Measurements from ENCODE around the gene SEMA3F.
A peak's percentile ranks its signal among the peaks of the same experiment; 100 is the strongest.
"Not testable (repeated sequence)": the region's sequence is repeated elsewhere in the genome, so short reads cannot be mapped to it uniquely, and the experiment has no call there.

Gene SEMA3F

DNA sequence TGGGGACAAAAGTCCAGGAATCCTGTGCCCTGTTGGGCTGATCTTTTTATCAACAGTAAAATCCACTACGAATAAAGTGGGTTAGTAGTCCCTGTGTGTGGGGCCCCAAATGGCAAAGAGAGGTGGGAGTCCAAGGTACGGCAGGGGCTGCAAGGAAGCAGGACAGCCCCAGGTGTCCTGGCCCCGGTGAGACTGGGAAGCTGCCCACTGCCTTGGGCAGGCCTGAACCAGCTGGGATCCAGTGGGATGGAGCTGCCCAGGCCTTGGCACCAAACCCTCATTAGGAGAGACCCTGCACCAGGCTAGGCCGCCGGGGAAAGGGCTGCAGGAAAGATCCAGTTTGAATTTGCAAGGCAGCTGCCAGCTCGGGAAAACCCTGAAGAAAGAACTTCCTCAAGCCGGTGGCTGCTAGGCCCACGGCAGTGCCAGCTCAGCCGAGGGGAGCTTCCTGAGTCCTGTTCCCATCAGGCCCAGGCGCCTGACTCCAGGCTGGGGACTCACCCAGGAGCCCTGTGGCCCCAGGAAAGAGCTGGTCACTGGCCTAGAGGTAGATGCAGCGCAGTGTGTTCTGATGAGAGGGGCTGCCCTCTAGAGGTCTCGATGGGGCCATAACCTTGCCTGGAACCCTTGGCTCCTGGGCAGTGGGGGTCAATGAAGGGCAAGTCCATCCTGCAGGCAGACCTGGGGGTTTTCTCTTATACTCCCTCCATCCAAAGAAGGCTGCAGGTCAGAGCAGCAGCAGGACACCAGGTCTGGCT lies 66.5 kb downstream of the SEMA3F start:
- no peak overlapping the region for H3K4me2 ChIP-seq (ENCODE audit: low read length)
- peaks cover 3% of the 10 kb centered on the region for H3K4me1 ChIP-seq (ENCODE audit: control insufficient read depth, insufficient read depth, low read length)
- H3K9ac ChIP-seq (ENCODE audit: low read depth, low read length): no peak overlapping the region
- no peaks in the 10 kb centered on the region for H3K36me3 ChIP-seq (ENCODE audit: insufficient read depth, low read length)
- no peak overlapping the region for H3K4me3 ChIP-seq (ENCODE audit: low read length)
- H3K9me3 ChIP-seq (replicated peaks; ENCODE audit: low read length): no peaks in the 10 kb centered on the region
- peaks cover 23% of the 10 kb centered on the region for H3K27me3 ChIP-seq (ENCODE audit: control insufficient read depth, insufficient read depth, low read length)

GRCh38 chr3:50222169-50222528 lies 67.0 kb downstream of the SEMA3F start:
- Histone ChIP-seq H3K4me2 (ENCODE audit: low read length) (no peak overlapping the region), H3K27me3 (ENCODE audit: control insufficient read depth, insufficient read depth, low read length) (peaks cover 23% of the 10 kb centered on the region), H3K9me3 (replicated peaks; ENCODE audit: low read length) (no peaks in the 10 kb centered on the region), H3K36me3 (ENCODE audit: insufficient read depth, low read length) (no peaks in the 10 kb centered on the region), H3K9ac (ENCODE audit: low read depth, low read length) (no peak overlapping the region), H3K4me3 (ENCODE audit: low read length) (no peak overlapping the region), H3K4me1 (ENCODE audit: control insufficient read depth, insufficient read depth, low read length) (peaks cover 9% of the 10 kb centered on the region)

GRCh38 chr3:50224639-50225038 lies 69.5 kb downstream of the SEMA3F start:
- Histone ChIP-seq H3K9me3 (replicated peaks; ENCODE audit: low read length) (no peaks in the 10 kb centered on the region), H3K36me3 (ENCODE audit: insufficient read depth, low read length) (no peaks in the 10 kb centered on the region), H3K4me3 (ENCODE audit: low read length) (no peak overlapping the region), H3K27me3 (ENCODE audit: control insufficient read depth, insufficient read depth, low read length) (peaks cover 16% of the 10 kb centered on the region), H3K4me2 (ENCODE audit: low read length) (no peak overlapping the region), H3K9ac (ENCODE audit: low read depth, low read length) (no peak overlapping the region), H3K4me1 (ENCODE audit: control insufficient read depth, insufficient read depth, low read length) (peaks cover 16% of the 10 kb centered on the region)

- Histone ChIP-seq H3K9ac (ENCODE audit: low read depth, low read length) (peak overlapping the region; percentile 28), H3K4me1 (ENCODE audit: control insufficient read depth, insufficient read depth, low read length) (peaks cover 20% of the 10 kb centered on the region), H3K9me3 (replicated peaks; ENCODE audit: low read length) (no peaks in the 10 kb centered on the region), H3K36me3 (ENCODE audit: insufficient read depth, low read length) (no peaks in the 10 kb centered on the region), H3K27me3 (ENCODE audit: control insufficient read depth, insufficient read depth, low read length) (peaks cover 16% of the 10 kb centered on the region), H3K4me3 (ENCODE audit: low read length) (peak overlapping the region; percentile 88), H3K4me2 (ENCODE audit: low read length) (peak overlapping the region; percentile 100)
Measured at GRCh38 chr3:50226888-50227389, 71.8 kb downstream of the SEMA3F start.

DNA sequence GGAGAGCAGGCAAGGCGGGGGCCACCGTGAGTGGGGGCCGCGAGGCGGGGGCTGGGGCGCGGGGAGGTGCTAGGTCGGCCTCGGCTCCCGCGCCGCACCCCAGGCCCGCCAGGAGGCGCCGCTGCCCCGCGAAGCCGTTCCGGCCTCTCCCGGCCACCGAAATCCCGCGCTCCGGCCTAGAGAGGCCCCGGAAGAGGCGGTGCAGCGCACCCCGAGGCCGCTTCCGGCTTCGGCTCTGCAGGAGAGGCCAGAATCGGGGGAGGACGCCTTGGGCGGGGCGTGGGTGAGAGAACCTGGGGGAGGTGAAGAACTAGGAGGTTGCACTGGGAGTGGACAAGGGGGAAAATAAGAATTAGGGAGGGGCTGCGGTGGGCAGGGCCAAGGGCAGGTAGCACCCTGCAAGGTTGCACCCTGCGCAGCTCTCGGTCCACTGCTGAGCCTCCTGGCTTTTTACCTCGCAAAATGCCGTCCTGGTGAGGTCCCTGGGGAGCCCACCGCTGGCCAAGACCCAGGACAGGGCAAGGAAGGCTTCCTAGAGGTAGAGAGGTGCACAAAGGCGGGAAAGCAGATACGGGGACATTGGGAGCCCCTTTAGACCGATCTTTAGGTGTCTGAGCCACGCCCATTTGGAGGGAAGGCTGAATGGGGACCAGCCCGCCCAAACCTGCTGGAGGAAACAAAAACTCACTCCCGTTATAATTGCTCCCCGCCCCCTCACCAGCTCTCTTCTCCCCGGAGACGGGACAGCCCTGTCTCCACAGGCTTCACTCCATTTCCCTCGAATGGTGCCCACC lies 72.5 kb downstream of the SEMA3F start:
- Histone ChIP-seq H3K4me2 (ENCODE audit: low read length) (peak overlapping the region; percentile 100), H3K4me1 (ENCODE audit: control insufficient read depth, insufficient read depth, low read length) (peaks cover 20% of the 10 kb centered on the region), H3K9ac (ENCODE audit: low read depth, low read length) (peak overlapping the region; percentile 87), H3K36me3 (ENCODE audit: insufficient read depth, low read length) (no peaks in the 10 kb centered on the region), H3K4me3 (ENCODE audit: low read length) (peak overlapping the region; percentile 88), H3K9me3 (replicated peaks; ENCODE audit: low read length) (no peaks in the 10 kb centered on the region), H3K27me3 (ENCODE audit: control insufficient read depth, insufficient read depth, low read length) (peaks cover 16% of the 10 kb centered on the region)

DNA sequence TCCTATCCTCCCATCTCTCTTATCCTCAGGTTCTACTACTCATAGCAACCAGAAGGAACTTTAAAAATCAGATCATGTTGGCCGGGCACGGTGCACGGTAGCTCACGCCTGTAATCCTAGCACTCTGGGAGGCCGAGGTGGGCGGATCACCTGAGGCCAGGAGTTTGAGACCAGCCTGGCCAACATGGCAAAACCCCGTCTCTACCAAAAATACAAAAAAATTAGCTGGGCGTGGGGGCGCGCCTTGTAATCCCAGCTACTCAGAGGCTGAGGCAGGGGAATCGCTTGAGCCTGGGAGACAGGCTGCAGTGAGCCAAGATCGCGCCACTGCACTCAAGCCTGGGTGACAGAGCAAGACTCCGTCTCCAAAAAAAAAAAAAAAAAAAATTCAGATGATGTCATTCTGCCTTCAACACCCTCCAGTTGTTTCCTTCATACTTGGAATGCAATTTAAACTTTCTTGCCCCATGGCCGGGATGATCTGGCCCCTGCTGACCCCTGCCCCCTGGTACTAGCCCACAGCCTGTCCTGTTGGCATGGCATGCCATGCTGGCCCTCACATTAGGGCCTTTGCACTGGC lies 73.2 kb downstream of the SEMA3F start:
- Histone ChIP-seq H3K9ac (ENCODE audit: low read depth, low read length) (peak overlapping the region; percentile 87), H3K4me1 (ENCODE audit: control insufficient read depth, insufficient read depth, low read length) (peaks cover 20% of the 10 kb centered on the region), H3K27me3 (ENCODE audit: control insufficient read depth, insufficient read depth, low read length) (peaks cover 15% of the 10 kb centered on the region), H3K4me2 (ENCODE audit: low read length) (peak overlapping the region; percentile 100), H3K4me3 (ENCODE audit: low read length) (peak overlapping the region; percentile 88)
- not testable (repeated sequence) for H3K36me3 ChIP-seq (ENCODE audit: insufficient read depth, low read length); H3K9me3 ChIP-seq (replicated peaks; ENCODE audit: low read length)

- Histone ChIP-seq H3K9ac (ENCODE audit: low read depth, low read length) (no peak overlapping the region), H3K36me3 (ENCODE audit: insufficient read depth, low read length) (no peaks in the 10 kb centered on the region), H3K9me3 (replicated peaks; ENCODE audit: low read length) (no peaks in the 10 kb centered on the region)
Measured at GRCh38 chr3:50229490-50229889, 74.4 kb downstream of the SEMA3F start.

DNA sequence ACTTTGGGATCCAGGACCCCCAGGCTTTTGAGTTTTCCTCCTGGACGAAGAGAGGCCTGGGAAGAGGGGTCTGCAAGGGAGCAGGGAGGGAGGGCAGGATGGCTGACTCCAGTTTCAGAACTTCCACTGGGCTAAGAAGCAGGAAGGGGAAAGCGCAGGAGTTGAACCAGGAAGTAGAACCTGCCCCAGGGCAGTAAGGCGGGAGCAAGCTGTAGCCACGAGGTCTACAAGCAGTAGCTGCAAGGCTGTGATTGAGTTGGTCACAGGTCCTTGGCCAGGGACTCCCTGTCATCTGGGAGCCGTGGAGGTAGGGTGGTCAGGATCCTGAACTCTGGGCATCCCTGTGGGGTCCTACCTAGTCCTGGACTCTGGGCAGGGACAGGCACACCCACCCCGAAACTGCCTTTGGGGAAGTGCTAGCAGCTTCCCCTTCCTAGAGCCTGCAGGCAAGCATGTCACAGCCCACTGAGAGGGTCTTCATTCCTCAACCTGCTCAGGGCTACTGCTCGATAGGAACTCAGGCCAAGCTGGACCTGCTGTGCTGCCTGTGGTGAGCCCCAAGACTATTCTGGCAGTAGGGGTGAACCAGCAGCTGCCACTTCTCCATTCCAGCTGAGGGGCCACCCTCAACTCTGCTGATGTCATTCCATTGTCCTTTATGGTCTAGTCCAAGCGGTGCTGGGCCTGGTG lies 75.1 kb downstream of the SEMA3F start:
- Histone ChIP-seq H3K4me2 (ENCODE audit: low read length) (no peak overlapping the region), H3K9ac (ENCODE audit: low read depth, low read length) (no peak overlapping the region), H3K4me1 (ENCODE audit: control insufficient read depth, insufficient read depth, low read length) (peaks cover 20% of the 10 kb centered on the region), H3K27me3 (ENCODE audit: control insufficient read depth, insufficient read depth, low read length) (no peaks in the 10 kb centered on the region), H3K4me3 (ENCODE audit: low read length) (no peak overlapping the region), H3K36me3 (ENCODE audit: insufficient read depth, low read length) (no peaks in the 10 kb centered on the region), H3K9me3 (replicated peaks; ENCODE audit: low read length) (no peaks in the 10 kb centered on the region)

More at GRCh38 chr3:50229490-50229889, 74.4 kb downstream of the SEMA3F start:
- H3K4me2 ChIP-seq (ENCODE audit: low read length): no peak overlapping the region
- H3K4me3 ChIP-seq (ENCODE audit: low read length): no peak overlapping the region
- peaks cover 20% of the 10 kb centered on the region for H3K4me1 ChIP-seq (ENCODE audit: control insufficient read depth, insufficient read depth, low read length)
- peaks cover 5% of the 10 kb centered on the region for H3K27me3 ChIP-seq (ENCODE audit: control insufficient read depth, insufficient read depth, low read length)

GRCh38 chr3:50230794-50231125 lies 75.6 kb downstream of the SEMA3F start:
- no peaks in the 10 kb centered on the region for H3K27me3 ChIP-seq (ENCODE audit: control insufficient read depth, insufficient read depth, low read length)
- peaks cover 23% of the 10 kb centered on the region for H3K4me1 ChIP-seq (ENCODE audit: control insufficient read depth, insufficient read depth, low read length)

DNA sequence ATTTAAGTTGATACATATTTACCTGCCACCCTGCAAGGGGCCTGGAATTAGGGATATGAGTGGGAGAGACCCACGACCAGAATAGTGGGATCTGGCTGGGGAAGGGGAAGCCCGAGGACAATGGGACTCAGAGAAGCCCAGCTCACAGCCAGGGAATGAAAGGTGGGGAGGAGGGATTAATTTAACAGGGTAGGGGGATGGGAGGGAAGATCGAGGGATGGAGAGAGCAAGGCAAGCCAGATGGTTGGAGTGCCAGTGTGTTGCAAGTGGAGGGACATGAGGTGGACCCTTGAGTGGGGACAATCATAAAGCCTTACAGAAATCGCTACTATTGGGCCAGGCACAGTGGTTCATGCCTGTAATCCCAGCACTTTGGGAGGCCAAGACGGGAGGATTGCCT lies 76.5 kb downstream of the SEMA3F start:
- Histone ChIP-seq H3K4me2 (ENCODE audit: low read length) (no peak overlapping the region), H3K4me3 (ENCODE audit: low read length) (no peak overlapping the region), H3K27me3 (ENCODE audit: control insufficient read depth, insufficient read depth, low read length) (no peaks in the 10 kb centered on the region), H3K9ac (ENCODE audit: low read depth, low read length) (no peak overlapping the region), H3K4me1 (ENCODE audit: control insufficient read depth, insufficient read depth, low read length) (peaks cover 20% of the 10 kb centered on the region), H3K9me3 (replicated peaks; ENCODE audit: low read length) (no peaks in the 10 kb centered on the region), H3K36me3 (ENCODE audit: insufficient read depth, low read length) (no peaks in the 10 kb centered on the region)

More at GRCh38 chr3:50230794-50231125, 75.6 kb downstream of the SEMA3F start:
- Histone ChIP-seq H3K9me3 (replicated peaks; ENCODE audit: low read length) (no peaks in the 10 kb centered on the region), H3K4me2 (ENCODE audit: low read length) (no peak overlapping the region), H3K4me3 (ENCODE audit: low read length) (no peak overlapping the region), H3K9ac (ENCODE audit: low read depth, low read length) (no peak overlapping the region), H3K36me3 (ENCODE audit: insufficient read depth, low read length) (no peaks in the 10 kb centered on the region)

GRCh38 chr3:50232303-50232702 lies 77.2 kb downstream of the SEMA3F start:
- H3K4me3 ChIP-seq (ENCODE audit: low read length): no peak overlapping the region
- no peaks in the 10 kb centered on the region for H3K27me3 ChIP-seq (ENCODE audit: control insufficient read depth, insufficient read depth, low read length)
- peaks cover 14% of the 10 kb centered on the region for H3K4me1 ChIP-seq (ENCODE audit: control insufficient read depth, insufficient read depth, low read length)
- no peak overlapping the region for H3K4me2 ChIP-seq (ENCODE audit: low read length)
- no peaks in the 10 kb centered on the region for H3K36me3 ChIP-seq (ENCODE audit: insufficient read depth, low read length)
- H3K9ac ChIP-seq (ENCODE audit: low read depth, low read length): no peak overlapping the region
- H3K9me3 ChIP-seq (replicated peaks; ENCODE audit: low read length): no peaks in the 10 kb centered on the region

Data from skeletal muscle satellite cell (primary cell).